Body of pancreas (tissue), 4 donors: ENCODE measurements around the gene THSD7A. TPM values are rescaled to one million over a fixed set of nuclear protein-coding genes. Genes with fewer than 3 reads are reported as not detected.

Source experiments
- ATAC-seq: fragments of 150-250 bp; one replicate; pipeline ENCODE4 v1.9.1; 2016
- DNase-seq, 4 donors: peaks; one replicate each; pipeline ENCODE4 v3.0.0-alpha.2; 2019
- H3K27ac ChIP-seq, 4 donors: fragments of 200-600 bp; sonication (generic); 1 replicate in 3 of 4; 2 replicates in 1 of 4; pipeline versions ENCODE4 v1.5.1 to v1.6.1; 2016 to 2019; ENCODE audit warnings: mild to moderate bottlenecking in 1 of 4, mixed read lengths in 1 of 4, moderate library complexity in 1 of 4
- H3K27me3 ChIP-seq, 2 donors: fragments of 200-600 bp; sonication (generic); one replicate each; pipeline ENCODE4 v1.6.0; 2016; ENCODE audit warnings: mild to moderate bottlenecking in 1 of 2
- H3K36me3 ChIP-seq, 2 donors: fragments of 200-600 bp; sonication (generic); replicated peaks in 1 of 2; 2 replicates each; pipeline ENCODE4 v1.5.1; 2016; ENCODE audit warnings: low read depth in 2 of 2; ENCODE audit not compliant: insufficient read depth in 1 of 2
- H3K4me1 ChIP-seq: fragments of 200-600 bp; sonication (generic); one replicate; pipeline ENCODE4 v1.6.0; 2016
- H3K4me3 ChIP-seq, 2 donors: fragments of 200-600 bp; sonication (generic); 1 replicate in 1 of 2; 2 replicates in 1 of 2; pipeline ENCODE4 v1.5.1; 2016 to 2019
- H3K9me3 ChIP-seq, 3 donors: fragments of 200-600 bp; sonication (generic); 1 replicate in 2 of 3; 2 replicates in 1 of 3; pipeline ENCODE4 v1.5.1; 2016
- CTCF ChIP-seq, 7 experiments: fragments of 450-650 bp in 4 of 7; fragments of 200-600 bp in 3 of 7; sonication (generic) in 3 of 7; IDR thresholded peaks; one replicate each; pipeline ENCODE4 v1.5.1; 2016 to 2019; ENCODE audit warnings: antibody characterized with exemption in 7 of 7
- POLR2A ChIP-seq, 3 donors: fragments of 450-650 bp; IDR thresholded peaks; one replicate each; pipeline ENCODE4 v1.6.1; 2016; ENCODE audit warnings: antibody characterized with exemption in 3 of 3, mild to moderate bottlenecking in 2 of 3
- WGBS, 2 donors: methylation state at CpG; one replicate each; pipeline ENCODE4 v1.1.5; 2017; 5-methylcytosine and 5-hydroxymethylcytosine counted together
- intact Hi-C: fragments of 100-400 bp; cut with DNase I; formaldehyde crosslinking; loops from one replicate; pipeline ENCODE4 v1.15.1; 2023
- total RNA-seq, 2 donors: library from RNA; depleted of rRNA; stranded (reverse); fragments of >200 nt; gene quantifications; one replicate each; pipeline ENCODE4 v1.1.0, GENCODE V29; 2016

The THSD7A gene
- total RNA-seq, 2 donors from 2014 or later = 0.66 to 7.0 TPM

DNA sequence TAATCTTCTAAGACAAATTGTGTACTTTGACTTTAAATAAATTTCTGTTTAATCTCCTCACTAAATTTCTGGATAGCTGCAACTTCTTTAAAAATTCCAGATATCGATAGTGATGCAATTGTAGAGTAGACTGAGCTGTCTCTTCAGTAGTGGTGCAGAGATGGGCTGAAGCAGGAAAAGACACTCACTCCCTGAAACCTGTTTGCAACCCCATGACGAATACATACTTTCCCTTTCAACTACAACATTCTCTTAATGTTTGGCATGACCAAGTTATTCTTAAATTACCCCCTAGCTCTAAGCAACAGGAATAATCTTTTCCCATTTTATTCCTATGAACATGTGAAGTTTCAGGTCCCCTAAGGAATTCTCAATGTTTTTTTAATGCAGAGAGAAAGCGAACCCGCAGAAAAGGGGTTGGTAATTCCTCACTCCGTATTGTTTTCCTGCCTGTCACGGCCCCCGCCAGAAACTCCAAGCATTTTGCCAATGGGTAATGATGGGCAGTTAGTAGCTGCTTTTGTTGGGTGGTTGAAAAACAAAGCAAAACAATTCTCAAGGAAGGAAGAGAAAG is 1.3 kb downstream of the THSD7A start:
- Histone ChIP-seq H3K27ac (peak overlapping the region in 1 of 4 donors; percentile 76), H3K4me3 (no peak overlapping the region), H3K27me3 (no peaks in the 10 kb centered on the region), H3K4me1 (peaks cover 16% of the 10 kb centered on the region), H3K9me3 (no peaks in the 10 kb centered on the region), H3K36me3 (no peaks in the 10 kb centered on the region)
- DNase-seq (no peak), ATAC-seq (no peak)
- TF ChIP-seq CTCF (IDR thresholded peaks at IDR 0.05) = no peak
- no peak for TF ChIP-seq POLR2A (IDR thresholded peaks at IDR 0.05)
- intact Hi-C loops = no loop called here
- 5 to 6% methylated on average over 7 of the region's 7 CpGs for WGBS, 2 donors

DNA sequence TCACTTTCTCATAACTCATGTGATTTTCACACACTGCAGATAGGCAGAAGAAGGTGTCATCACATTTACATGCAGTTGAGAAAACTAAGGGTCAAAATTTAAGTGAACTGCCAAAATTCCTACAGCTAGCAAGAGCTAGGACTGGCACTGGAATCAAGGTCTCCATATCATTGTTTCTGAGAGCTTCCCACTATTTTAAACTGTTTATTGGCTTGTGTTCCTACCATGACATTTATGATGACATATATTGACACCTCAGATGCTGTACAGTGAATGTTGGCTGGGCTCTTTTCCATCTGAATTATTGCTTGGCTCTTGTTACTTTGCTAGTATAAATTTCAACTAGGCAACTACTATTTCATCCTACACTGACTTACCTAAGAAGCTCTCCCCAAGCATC is 2.0 kb downstream of the THSD7A start:
- peaks cover 16% of the 10 kb centered on the region for H3K4me1 ChIP-seq
- no peak for DNase-seq
- intact Hi-C loops = no loop called here
- H3K36me3 ChIP-seq = no peaks in the 10 kb centered on the region
- TF ChIP-seq CTCF (IDR thresholded peaks at IDR 0.05) = no peak
- TF ChIP-seq POLR2A (IDR thresholded peaks at IDR 0.05) = no peak
- H3K4me3 ChIP-seq = no peak overlapping the region
- no peak for ATAC-seq
- H3K9me3 ChIP-seq = no peaks in the 10 kb centered on the region
- H3K27me3 ChIP-seq = no peaks in the 10 kb centered on the region
- H3K27ac ChIP-seq = no peak overlapping the region

DNA sequence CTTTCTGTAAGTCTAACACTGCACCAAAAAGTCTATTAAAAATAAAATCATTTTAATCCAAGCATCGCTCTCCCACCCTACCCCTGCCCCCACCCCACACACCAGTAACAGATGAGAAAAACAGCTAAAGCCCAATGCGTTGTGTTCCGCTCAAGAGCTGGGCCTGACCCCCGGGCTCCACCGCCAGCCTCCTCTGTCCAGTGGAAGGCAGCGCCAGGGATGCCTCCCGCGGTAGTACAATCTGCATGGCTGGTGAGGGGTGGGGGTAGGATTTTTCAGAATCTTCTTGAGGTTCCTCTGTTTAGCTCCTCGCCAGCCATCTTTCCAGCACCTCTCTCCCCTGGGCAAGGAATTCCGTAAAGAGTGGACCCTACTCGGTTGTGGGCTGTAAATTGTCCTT is 12.1 kb downstream of the THSD7A start:
- DNase-seq (no peak), ATAC-seq (no peak)
- 86 to 92% methylated on average over 11 of the region's 11 CpGs for WGBS, 2 donors
- intact Hi-C loops = no loop called here
- no peak for TF ChIP-seq CTCF (IDR thresholded peaks at IDR 0.05)
- no peak for TF ChIP-seq POLR2A (IDR thresholded peaks at IDR 0.05)
- Histone ChIP-seq H3K4me3 (no peak overlapping the region), H3K27ac (no peak overlapping the region), H3K4me1 (no peaks in the 10 kb centered on the region), H3K27me3 (no peaks in the 10 kb centered on the region), H3K36me3 (no peaks in the 10 kb centered on the region), H3K9me3 (no peaks in the 10 kb centered on the region)

DNA sequence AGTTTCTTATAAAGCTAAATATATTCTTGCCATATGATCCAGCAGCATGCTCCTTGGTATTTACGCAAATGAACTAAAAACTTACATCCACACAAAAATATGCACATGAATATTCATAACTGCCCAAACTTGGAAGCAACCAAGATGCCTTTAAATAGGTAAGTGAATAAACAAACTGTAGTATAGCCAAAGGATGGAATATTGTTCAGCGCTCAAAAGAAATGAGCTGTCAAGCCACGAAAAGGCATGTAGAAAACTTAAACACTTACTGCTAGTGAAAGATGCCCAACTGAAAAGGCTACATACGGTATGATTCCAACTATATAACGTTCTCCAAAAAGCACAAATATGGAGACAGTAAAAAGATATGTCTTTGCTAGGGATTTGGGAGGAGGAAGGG is 12.7 kb downstream of the THSD7A start:
- Histone ChIP-seq H3K27ac (no peak overlapping the region), H3K4me1 (no peaks in the 10 kb centered on the region), H3K36me3 (no peaks in the 10 kb centered on the region), H3K27me3 (no peaks in the 10 kb centered on the region), H3K4me3 (no peak overlapping the region), H3K9me3 (no peaks in the 10 kb centered on the region)
- TF ChIP-seq POLR2A (IDR thresholded peaks at IDR 0.05) (no peak), CTCF (IDR thresholded peaks at IDR 0.05) (no peak)
- WGBS, 2 donors = 70 to 74% methylated on average over 5 of the region's 5 CpGs
- no peak for DNase-seq
- ATAC-seq = no peak
- intact Hi-C loops = no loop called here

GRCh38 chr7:11818281-11818680 is 13.7 kb downstream of the THSD7A start:
- H3K9me3 ChIP-seq = no peaks in the 10 kb centered on the region
- DNase-seq = no peak
- H3K4me3 ChIP-seq = no peak overlapping the region
- H3K27ac ChIP-seq = no peak overlapping the region
- intact Hi-C loops = no loop called here
- TF ChIP-seq POLR2A (IDR thresholded peaks at IDR 0.05) = no peak
- ATAC-seq = no peak
- no peaks in the 10 kb centered on the region for H3K4me1 ChIP-seq
- no peaks in the 10 kb centered on the region for H3K27me3 ChIP-seq
- no peaks in the 10 kb centered on the region for H3K36me3 ChIP-seq
- 41 to 45% methylated on average over 4 of the region's 4 CpGs for WGBS, 2 donors
